ENCODE data around the gene ZNF684. TPM values are rescaled to one million over a fixed set of nuclear protein-coding genes. Genes with fewer than 3 reads are reported as not detected.
"Not testable (repeated sequence)": the region's sequence is repeated elsewhere in the genome, so short reads cannot be mapped to it uniquely, and the experiment has no call there.

ZNF684 gene
- total RNA-seq, 1 donor from 2014 or later = 3.7 TPM

- no peak for DNase-seq (ENCODE audit: low spot score)
Measured at GRCh38 chr1:40567825-40568224, 36.4 kb downstream of the ZNF684 start.

- not testable (repeated sequence) for DNase-seq (ENCODE audit: low spot score)
Measured at GRCh38 chr1:40574805-40575204, 43.4 kb downstream of the ZNF684 start.

- no peak for DNase-seq (ENCODE audit: low spot score)
Measured at GRCh38 chr1:40575336-40575735, 43.9 kb downstream of the ZNF684 start.

- no peak for DNase-seq (ENCODE audit: low spot score)
Measured at GRCh38 chr1:40582116-40582515, 50.7 kb downstream of the ZNF684 start.

- DNase-seq (ENCODE audit: low spot score) = no peak
Measured at GRCh38 chr1:40583980-40584379, 52.5 kb downstream of the ZNF684 start.

GRCh38 chr1:40588586-40588985, 57.1 kb downstream of the ZNF684 start:
- no peak for DNase-seq (ENCODE audit: low spot score)

- no peak for DNase-seq (ENCODE audit: low spot score)
Measured at GRCh38 chr1:40592107-40592803, 60.8 kb downstream of the ZNF684 start.

GRCh38 chr1:40593449-40594186, 62.2 kb downstream of the ZNF684 start:
- DNase-seq (ENCODE audit: low spot score) = no peak

- no peak for DNase-seq (ENCODE audit: low spot score)
Measured at GRCh38 chr1:40594187-40594531, 62.7 kb downstream of the ZNF684 start.

GRCh38 chr1:40595623-40596022, 64.2 kb downstream of the ZNF684 start:
- DNase-seq (ENCODE audit: low spot score) = no peak

Other genes starting within 250 kb of the ZNF684 start
- 0.48 TPM for gene COL9A2, start 214.4 kb upstream of the ZNF684 start, total RNA-seq
- 69.7 TPM for gene SMAP2, start 157.9 kb upstream of the ZNF684 start, total RNA-seq
- 1.3 TPM for gene ZFP69B, start 81.2 kb upstream of the ZNF684 start, total RNA-seq
- 3.0 TPM for gene ZFP69, start 54.3 kb upstream of the ZNF684 start, total RNA-seq
- 6.3 TPM for gene EXO5, start 22.9 kb upstream of the ZNF684 start, total RNA-seq
- gene RIMS3, start 134.0 kb downstream of the ZNF684 start, total RNA-seq = 1.2 TPM
- 36.4 TPM for gene NFYC, start 160.1 kb downstream of the ZNF684 start, total RNA-seq